GM21381 (cell line): ENCODE data around the gene RHOBTB1.
A peak's percentile ranks its signal among the peaks of the same experiment; 100 is the strongest.
"Not testable (repeated sequence)": the region's sequence is repeated elsewhere in the genome, so short reads cannot be mapped to it uniquely, and the experiment has no call there.

Experiments
- ATAC-seq: cut with Tn5 transposase; IDR thresholded peaks from one replicate; pipeline ENCODE4 v1.9.1; 2021; ENCODE audit warnings: mild to moderate bottlenecking, moderate library complexity; ENCODE audit not compliant: unreplicated experiment

The RHOBTB1 gene

GRCh38 chr10:60944058-60944909 lies at the start of gene RHOBTB1:
Gene RHOBTB1 (minus strand): TSS chr10:60944185. CDS start chr10:60911542, 32,643 bp downstream.
- peak; percentile 58 for ATAC-seq

GRCh38 chr10:60992636-60993035 lies 48.7 kb upstream of the RHOBTB1 start:
- no peak for ATAC-seq

- ATAC-seq = no peak
Observed at GRCh38 chr10:60990663-60991062, 46.7 kb upstream of the RHOBTB1 start.

GRCh38 chr10:60989400-60989876 lies 45.5 kb upstream of the RHOBTB1 start:
- peak; percentile 93 for ATAC-seq

- no peak for ATAC-seq
Observed at GRCh38 chr10:60986791-60987190, 42.8 kb upstream of the RHOBTB1 start.

GRCh38 chr10:60985951-60986350 lies 42.0 kb upstream of the RHOBTB1 start:
- no peak for ATAC-seq

- ATAC-seq = no peak
Observed at GRCh38 chr10:60980997-60981396, 37.0 kb upstream of the RHOBTB1 start.

- ATAC-seq = no peak
Observed at GRCh38 chr10:60979667-60980104, 35.7 kb upstream of the RHOBTB1 start.

GRCh38 chr10:60978287-60979115 lies 34.5 kb upstream of the RHOBTB1 start:
- ATAC-seq = no peak

- no peak for ATAC-seq
Observed at GRCh38 chr10:60977161-60978122, 33.5 kb upstream of the RHOBTB1 start.

GRCh38 chr10:60976687-60977086 lies 32.7 kb upstream of the RHOBTB1 start:
- ATAC-seq = no peak

- ATAC-seq = no peak
Observed at GRCh38 chr10:60975716-60976115, 31.7 kb upstream of the RHOBTB1 start.

- ATAC-seq = no peak
Observed at GRCh38 chr10:60974463-60975149, 30.6 kb upstream of the RHOBTB1 start.

GRCh38 chr10:60973086-60973485 lies 29.1 kb upstream of the RHOBTB1 start:
- no peak for ATAC-seq

- not testable (repeated sequence) for ATAC-seq
Observed at GRCh38 chr10:60972181-60972580, 28.2 kb upstream of the RHOBTB1 start.

- ATAC-seq = no peak
Observed at GRCh38 chr10:60970526-60970925, 26.5 kb upstream of the RHOBTB1 start.

- ATAC-seq = no peak
Observed at GRCh38 chr10:60968504-60968903, 24.5 kb upstream of the RHOBTB1 start.

- no peak for ATAC-seq
Observed at GRCh38 chr10:60967854-60968484, 24.0 kb upstream of the RHOBTB1 start.

- ATAC-seq = no peak
Observed at GRCh38 chr10:60967260-60967659, 23.3 kb upstream of the RHOBTB1 start.
